HG02642 (cell line): ENCODE measurements around the gene THADA.

Experiments
- ATAC-seq: cut with Tn5 transposase; IDR thresholded peaks from one replicate; pipeline ENCODE4 v1.9.1; 2021; ENCODE audit warnings: mild to moderate bottlenecking; ENCODE audit not compliant: unreplicated experiment, poor library complexity

Gene THADA

GRCh38 chr2:43420389-43420801 is 175.4 kb downstream of the THADA start:
- no peak for ATAC-seq

- no peak for ATAC-seq
These were observed 176.0 kb downstream of the THADA start for GRCh38 chr2:43419876-43420275.

GRCh38 chr2:43419243-43419642 is 176.6 kb downstream of the THADA start:
- ATAC-seq, result no peak

- ATAC-seq, result no peak
These were observed 177.2 kb downstream of the THADA start for GRCh38 chr2:43418680-43419079.

GRCh38 chr2:43417300-43417699 is 178.5 kb downstream of the THADA start:
- ATAC-seq, result no peak

- no peak for ATAC-seq
These were observed 180.2 kb downstream of the THADA start for GRCh38 chr2:43415592-43415991.

- ATAC-seq, result no peak
These were observed 181.2 kb downstream of the THADA start for GRCh38 chr2:43414586-43415135.

- ATAC-seq, result no peak
These were observed 181.8 kb downstream of the THADA start for GRCh38 chr2:43414033-43414432.

GRCh38 chr2:43412114-43412753 is 183.6 kb downstream of the THADA start:
- no peak for ATAC-seq

GRCh38 chr2:43410055-43410604 is 185.7 kb downstream of the THADA start:
- no peak for ATAC-seq

- peak; percentile 57 for ATAC-seq
These were observed 187.3 kb downstream of the THADA start for GRCh38 chr2:43408407-43409160.

- peak; percentile 40 for ATAC-seq
These were observed 187.9 kb downstream of the THADA start for GRCh38 chr2:43407935-43408334.

GRCh38 chr2:43406651-43407279 is 189.1 kb downstream of the THADA start:
- no peak for ATAC-seq

- ATAC-seq, result no peak
These were observed 190.0 kb downstream of the THADA start for GRCh38 chr2:43405829-43406228.

- peak; percentile 62 for ATAC-seq
These were observed 193.3 kb downstream of the THADA start for GRCh38 chr2:43402452-43402937.

- peak; percentile 89 for ATAC-seq
These were observed 193.8 kb downstream of the THADA start for GRCh38 chr2:43402002-43402401.

- ATAC-seq, result no peak
These were observed 195.3 kb downstream of the THADA start for GRCh38 chr2:43400508-43400907.

GRCh38 chr2:43399515-43400264 is 196.1 kb downstream of the THADA start:
- no peak for ATAC-seq

GRCh38 chr2:43399098-43399497 is 196.7 kb downstream of the THADA start:
- no peak for ATAC-seq

- ATAC-seq, result no peak
These were observed 198.0 kb downstream of the THADA start for GRCh38 chr2:43397821-43398220.
